Right lung (tissue), 5 donors: Measurements from ENCODE around the gene ALDH3B1. TPM values are rescaled to one million over a fixed set of nuclear protein-coding genes. Genes with fewer than 3 reads are reported as not detected.

ENCODE experiments used
- DNase-seq, 2 donors: peaks; one replicate each; pipeline ENCODE4 v3.0.0-alpha.2; 2013
- polyA plus RNA-seq, 5 donors: library from polyadenylated mRNA; unstranded; fragments of 120-200 nt; gene quantifications; one replicate each; pipeline versions ENCODE4 v1.2.1 to v1.2.3, GENCODE V29; 2013; ENCODE audit warnings: inconsistent platforms in 1 of 5, low replicate concordance in 1 of 5; ENCODE audit not compliant: insufficient read length in 5 of 5, insufficient read depth in 1 of 5

The ALDH3B1 gene
- polyA plus RNA-seq, 5 donors = 10.7 to 21.4 (median 11.7) TPM

DNA sequence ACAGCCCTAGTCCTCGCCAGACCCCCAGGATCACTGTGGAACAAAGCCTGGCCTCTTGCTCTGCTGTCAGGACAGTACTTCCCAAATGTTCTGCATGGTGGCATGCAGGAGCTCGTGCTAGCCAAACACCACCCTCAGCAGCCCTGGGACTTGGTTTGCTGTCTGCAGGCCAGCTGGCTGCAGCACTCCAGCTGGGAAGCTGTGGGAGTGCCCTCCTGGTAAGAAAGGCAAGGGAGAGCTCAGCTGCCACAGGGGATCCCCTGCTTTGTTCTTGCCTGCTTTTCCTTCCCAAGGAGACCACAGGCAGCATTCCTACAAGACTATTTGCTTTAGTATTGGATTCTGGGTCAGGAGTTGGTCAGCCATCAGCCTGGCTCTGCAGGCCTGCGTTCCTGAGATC lies 56.6 kb downstream of the ALDH3B1 start:
- no peak for DNase-seq

DNA sequence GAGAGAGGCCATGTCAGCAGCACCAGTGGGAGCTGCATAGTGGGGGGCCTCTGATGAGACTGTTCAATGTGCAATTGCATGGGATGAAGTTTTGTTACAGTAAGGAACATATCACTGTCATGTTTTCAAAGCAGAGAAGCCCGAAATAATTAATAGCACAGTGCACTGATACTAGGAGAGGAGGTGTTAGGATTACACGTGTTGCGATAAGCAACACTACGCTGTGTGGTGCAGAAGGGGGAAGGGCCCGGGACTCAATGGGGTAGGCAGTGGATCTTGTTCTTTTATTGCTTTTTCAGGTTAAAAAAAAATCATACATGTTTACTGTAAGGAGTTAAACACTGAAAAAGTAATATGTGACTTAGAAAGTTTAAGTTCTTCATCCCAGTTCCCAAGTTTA lies 57.9 kb downstream of the ALDH3B1 start:
- no peak for DNase-seq

DNA sequence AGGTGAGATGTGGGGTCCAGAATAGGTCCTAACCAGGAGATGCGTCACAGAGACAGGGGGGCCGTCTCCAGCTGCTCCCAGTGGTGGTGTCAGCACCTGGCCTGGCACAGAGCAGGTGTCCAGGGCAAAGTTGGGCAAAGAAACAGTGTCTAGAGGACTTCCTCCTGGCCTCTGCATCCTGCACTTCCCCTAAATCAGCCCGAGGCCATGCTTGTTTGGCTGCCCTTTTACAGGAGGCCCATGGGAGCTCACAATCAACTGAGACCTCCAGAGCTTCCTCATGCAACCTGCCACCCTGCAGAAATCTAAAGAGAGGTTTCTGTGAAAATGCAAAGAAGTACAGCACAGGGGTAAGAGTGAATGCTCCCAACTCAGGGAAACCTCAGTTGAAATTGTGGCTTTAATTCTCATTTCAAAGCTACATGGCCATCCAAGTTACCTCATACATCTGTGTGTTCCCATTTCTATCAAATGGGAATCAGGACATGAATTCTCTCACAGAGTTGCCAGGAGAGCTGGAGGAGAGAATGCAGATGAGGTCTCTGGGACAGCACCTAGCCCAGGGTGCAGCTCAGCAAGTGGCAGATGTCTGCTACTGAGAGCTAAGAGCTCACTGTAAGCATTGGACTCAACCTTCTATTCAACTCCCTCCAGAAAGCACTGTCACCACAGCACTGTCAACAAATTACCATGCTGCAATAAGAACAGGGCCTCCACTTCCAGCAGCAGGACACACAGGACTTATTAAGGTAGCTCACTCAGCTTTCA lies 61.3 kb downstream of the ALDH3B1 start:
- no peak for DNase-seq

DNA sequence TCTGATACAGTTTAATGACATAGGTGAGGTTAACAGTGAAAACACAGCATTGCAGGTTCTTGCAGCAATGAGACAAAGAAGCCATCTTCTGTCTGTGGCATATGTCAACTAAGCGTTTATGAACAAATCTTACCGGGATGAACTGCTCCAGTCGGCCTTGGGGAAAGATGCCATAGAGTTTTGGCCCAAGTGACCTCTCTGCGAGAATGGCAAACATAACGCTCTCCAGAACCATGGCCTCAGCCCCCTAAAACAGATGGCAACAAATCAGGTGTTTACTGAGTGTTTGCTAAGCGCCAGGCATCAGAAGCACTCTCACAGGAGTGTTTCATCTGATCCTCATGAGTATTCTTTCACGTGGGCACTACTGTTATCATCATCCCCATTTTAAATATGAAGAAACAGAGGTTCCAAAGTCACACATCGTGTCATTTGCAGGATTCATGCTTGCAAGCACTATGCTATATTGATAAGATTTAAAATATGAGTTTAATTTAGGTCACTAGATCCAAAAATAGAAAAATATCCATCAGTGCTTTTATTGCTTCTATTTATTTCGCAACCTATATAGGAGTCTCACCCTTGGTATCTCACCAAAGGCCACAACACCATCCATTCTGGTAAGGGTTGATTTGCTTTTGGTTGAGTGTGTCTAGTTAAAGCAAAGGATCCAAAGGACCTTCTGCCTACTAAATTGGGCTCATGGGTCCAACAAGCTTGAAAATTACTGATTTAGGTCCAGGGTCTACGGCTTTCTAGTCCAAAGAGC lies 64.6 kb downstream of the ALDH3B1 start:
- no peak for DNase-seq

DNA sequence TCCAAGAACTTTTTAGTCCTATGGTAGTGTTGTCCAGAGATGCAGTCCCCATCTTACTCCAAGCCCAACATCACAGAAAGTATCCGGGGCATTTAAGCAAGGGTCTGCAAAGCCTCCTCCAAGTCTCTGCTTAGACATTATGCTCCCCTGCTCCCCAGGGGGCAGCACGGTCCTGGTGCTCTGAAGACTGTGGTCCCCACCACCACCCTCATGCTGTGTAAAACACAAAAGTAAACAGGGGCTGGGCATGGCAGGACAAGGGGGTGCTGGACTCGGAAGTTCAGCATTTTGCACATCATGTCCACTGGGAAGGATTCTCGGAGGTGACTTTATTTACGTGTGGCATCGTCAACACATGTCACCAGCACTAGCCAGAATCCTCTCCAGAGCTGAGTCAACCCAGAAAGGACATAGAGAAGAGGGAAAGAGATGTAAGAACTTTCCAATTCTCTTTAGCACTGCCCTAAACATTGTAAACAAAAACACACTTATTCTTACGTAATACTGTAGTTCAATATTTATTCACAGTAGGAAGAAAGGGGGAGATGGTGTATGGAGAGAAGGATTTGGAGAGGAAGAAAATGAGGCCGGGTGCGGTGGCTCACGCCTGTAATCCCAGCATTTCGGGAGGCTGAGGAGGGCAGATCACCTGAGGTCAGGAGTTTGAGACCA lies 66.4 kb downstream of the ALDH3B1 start:
- no peak for DNase-seq

DNA sequence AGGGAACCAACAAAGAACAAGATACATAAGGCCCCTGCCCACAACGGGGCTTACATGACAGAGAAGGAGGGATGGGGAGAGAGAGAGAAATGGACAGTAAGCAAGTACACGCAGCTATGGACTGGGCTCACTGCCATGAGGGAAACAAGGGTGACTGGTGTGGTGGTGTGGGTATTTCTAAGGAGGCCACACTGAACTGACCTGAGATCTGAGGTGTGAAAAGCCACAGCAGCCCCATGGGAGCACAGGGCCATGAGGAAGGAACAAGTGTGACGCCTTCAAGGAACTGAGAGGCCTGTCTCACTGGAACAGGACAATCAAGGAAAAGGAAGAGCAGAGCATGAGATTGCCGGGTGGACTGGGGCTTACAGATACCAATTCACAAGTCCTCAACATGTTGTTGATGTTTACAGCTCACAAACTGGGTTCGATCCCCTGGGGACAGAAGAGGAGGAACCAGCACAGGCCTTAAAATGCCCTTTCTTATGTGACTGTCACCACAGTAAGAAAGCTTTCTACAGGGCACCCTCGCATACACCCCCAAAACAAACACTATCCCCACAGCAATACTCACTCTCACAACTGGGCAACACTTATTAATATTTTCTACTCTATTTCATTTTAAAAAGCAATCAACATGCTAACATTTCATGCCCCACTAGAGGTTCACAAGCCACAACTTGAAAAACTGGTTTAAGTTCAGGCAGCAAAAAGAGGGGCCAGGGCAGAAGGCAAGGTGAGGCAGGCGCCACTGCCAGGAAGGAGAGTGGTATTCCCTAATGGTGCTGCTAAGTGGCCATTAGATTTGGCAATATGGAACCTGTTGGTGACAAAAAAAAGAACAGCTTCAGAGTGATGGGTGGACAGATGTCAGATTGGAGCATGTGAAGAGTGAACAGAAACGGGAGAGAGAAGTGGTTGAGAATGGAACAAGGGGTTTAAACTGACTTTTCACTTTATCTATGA lies 67.8 kb downstream of the ALDH3B1 start:
- DNase-seq = no peak

Other genes with a start within 250 kb of the ALDH3B1 start
- gene UNC93B1, start 6.2 kb upstream of the ALDH3B1 start, polyA plus RNA-seq = 10 to 100 TPM; 12.3 to 25.2 (median 15.1) TPM
- gene NDUFS8, start 20.4 kb downstream of the ALDH3B1 start, polyA plus RNA-seq = 10 to 100 TPM; 41.7 to 90.0 (median 48.3) TPM
- gene TCIRG1, start 28.7 kb downstream of the ALDH3B1 start, polyA plus RNA-seq = 10 to 100 TPM; 27.8 to 46.0 (median 37.7) TPM
- gene CHKA, start 111.1 kb downstream of the ALDH3B1 start, polyA plus RNA-seq = 10 to 100 TPM; 75.9 to 99.7 (median 82.6) TPM
- gene KMT5B, start 203.0 kb downstream of the ALDH3B1 start, polyA plus RNA-seq = 10 to 100 TPM; 61.0 to 94.6 (median 90.7) TPM